ENCODE results near the gene GPLD1.

Gene GPLD1

GRCh38 chr6:24500683-24501082 lies 11.3 kb upstream of the GPLD1 start:
- DNase-seq: no peak

DNA sequence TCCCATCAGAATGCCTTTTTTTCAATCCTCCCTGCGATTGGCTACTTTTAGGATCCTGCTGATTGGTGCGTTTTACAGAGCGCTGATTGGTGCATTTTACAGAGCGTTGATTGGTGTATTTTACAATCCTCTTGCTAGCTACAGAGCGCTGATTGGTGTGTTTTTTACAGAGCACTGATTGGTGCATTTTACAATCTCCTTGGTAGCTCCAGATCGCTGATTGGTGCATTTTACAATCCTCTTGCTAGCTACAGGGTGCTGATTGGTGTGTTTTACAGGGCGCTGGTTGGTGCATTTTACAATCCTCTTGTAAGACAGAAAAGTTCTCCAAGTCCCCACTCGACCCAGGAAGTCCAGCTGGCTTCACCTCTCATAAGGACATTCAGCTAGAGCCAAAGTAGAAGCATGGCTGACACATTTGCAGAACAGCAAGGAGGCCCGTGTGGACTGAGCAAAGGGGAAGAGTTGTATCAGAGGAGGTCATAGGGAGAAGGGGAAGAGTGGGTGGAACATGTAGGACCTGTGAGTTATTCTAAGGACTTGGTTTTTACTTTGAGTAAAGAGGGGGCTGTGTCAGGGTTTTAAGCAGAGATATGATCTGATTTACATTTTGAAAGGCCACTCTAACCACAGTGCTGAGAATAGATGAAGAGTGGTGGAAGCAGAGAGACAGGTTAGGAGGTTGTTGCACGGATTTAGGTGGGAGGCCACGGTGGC lies 8.0 kb upstream of the GPLD1 start:
- DNase-seq: no peak

GRCh38 chr6:24494821-24495795 lies 5.7 kb upstream of the GPLD1 start, which contains the start of gene ALDH5A1:
Gene ALDH5A1, plus strand, starts transcription at chr6:24494969. Its CDS starts 28 bp downstream, at chr6:24494997.
- peak; percentile 59 for DNase-seq

DNA sequence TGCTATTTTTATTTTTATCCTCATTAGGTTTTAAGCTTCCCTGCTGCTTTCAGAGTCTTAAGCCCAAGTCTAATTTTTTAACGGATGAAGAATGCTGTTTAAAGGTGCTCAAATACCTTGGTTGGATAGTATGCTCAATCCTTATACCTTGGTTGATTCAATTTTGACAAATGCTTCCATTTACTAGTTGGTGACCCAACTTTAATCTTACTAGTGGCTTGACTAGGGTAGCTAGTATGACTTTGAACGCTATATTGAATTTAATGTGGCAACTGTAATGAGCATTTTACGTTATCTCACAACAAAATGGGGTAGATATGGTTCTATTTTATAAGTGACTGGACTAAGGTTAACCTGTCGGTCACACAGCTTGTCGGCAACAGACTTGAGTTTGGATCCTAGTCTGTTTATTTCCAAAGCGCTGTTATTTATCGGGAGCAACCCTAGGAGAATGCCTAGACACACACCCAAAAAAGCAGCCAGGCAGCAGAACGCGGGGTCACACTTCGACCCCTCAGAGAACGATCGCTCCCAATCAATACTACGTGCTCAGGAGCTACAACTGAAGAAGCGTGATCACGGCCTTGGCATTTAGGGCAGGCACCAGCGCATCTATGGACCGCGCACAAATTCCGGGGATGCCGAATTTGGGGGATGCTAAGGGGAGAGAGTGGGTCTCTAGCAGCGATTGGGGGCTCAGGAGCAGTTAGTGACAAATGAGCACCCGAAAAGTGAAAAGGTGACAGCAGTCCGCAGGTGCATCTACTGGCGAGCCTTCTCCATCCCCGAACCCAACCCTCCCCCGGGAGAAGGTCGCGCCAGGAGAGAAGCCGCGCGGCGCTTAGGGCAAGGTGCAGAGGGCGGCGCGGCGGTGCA lies 4.8 kb upstream of the GPLD1 start:
- no peak for DNase-seq

GRCh38 chr6:24492475-24492874 lies 3.1 kb upstream of the GPLD1 start:
- DNase-seq: no peak

DNA sequence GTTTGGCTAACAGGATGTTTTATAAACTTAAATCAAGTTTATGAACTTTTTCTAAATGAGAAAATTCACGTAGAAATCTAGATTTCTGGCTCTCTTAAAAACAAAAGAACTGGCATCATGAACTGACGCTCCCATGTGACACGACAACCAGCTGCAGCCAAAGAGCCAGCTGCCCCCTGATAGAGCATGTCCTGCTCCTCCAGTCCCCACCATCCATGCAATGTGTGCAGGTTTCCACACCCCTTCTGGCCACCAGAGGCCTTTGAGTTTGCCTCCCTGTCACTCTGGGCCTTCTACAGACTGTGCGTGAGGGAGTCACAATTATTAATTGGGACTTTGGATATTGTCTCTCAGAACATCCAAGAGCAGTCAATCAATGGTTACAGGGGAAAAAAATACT lies 1.6 kb upstream of the GPLD1 start:
- no peak for DNase-seq

GRCh38 chr6:24489881-24490280 lies 503 bp upstream of the GPLD1 start:
- DNase-seq: peak; percentile 15

GRCh38 chr6:24486065-24486464 lies 3.3 kb downstream of the GPLD1 start:
- DNase-seq: no peak

DNA sequence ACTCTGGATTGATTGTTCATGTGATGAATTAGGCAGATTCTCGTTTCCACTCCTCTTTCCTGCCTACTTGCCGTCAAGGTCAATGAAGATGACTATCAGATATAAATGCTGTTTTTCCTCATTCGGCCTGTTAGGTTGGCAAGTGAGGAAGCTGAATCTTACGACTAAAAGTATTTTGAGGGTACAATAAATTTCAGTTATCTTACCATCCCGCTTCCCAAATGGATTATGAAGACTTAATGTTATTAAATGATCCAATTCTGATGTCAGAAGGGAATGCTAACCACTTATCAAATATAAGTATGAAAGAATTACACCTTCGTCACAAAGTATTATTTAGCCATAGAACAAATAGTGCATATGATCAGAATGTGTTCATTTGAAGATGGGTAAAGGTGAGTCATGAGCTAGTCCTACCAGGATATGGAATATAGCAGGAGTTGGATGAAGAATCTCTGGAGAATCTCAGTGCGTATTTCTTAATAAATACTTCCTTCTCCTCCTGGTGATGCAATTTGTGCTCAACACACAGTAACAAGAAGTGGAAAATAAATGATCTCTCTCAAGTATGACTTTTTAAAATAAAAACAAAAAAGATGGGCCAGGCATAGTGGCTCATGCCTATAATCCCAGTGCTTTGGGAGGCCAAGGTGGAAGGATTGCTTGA lies 4.6 kb downstream of the GPLD1 start:
- DNase-seq: no peak

- no peak for DNase-seq
Measured at GRCh38 chr6:24481449-24481848, 7.9 kb downstream of the GPLD1 start.

GRCh38 chr6:24480705-24481104 lies 8.7 kb downstream of the GPLD1 start:
- no peak for DNase-seq

DNA sequence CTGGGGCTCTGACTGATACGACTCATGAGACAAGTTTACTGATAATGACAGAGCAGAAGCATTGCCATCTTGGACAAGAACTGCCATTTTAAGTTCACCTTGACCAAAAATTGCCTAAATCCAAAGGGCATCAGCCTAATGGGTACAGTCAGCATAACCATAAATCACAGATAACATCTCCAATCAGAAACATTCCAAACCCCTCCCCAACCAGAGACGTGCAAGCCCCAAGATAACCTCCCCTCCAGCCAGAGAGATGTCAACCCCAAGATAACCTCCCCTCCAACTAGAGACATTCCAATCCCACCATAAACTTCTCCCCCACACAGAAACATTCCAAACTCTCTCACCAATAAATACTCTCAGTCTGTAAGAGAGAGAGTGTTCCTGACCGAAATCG lies 10.5 kb downstream of the GPLD1 start:
- DNase-seq: no peak

- no peak for DNase-seq
Measured at GRCh38 chr6:24477070-24477469, 12.3 kb downstream of the GPLD1 start.

- no peak for DNase-seq
Measured at GRCh38 chr6:24476631-24477030, 12.7 kb downstream of the GPLD1 start.

DNA sequence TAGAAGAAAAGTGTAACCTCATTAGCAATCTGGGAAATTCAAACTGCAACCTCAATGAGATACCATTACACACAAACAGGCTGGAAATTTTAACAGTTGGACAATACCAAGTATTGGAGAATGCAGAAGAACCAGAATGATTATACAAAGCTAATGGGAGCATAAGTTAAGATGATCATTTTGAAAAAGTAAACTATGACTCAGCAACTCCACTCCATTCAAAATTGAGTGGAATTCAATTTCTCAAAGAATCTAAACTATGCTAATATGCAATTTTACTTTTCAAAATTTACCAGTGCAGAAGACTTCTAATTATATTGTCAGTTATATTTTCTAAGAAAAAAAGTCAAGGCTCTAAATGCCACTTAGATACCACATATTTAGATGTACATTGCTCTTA lies 17.2 kb downstream of the GPLD1 start:
- DNase-seq: no peak

GRCh38 chr6:24469811-24470210 lies 19.6 kb downstream of the GPLD1 start:
- no peak for DNase-seq

DNA sequence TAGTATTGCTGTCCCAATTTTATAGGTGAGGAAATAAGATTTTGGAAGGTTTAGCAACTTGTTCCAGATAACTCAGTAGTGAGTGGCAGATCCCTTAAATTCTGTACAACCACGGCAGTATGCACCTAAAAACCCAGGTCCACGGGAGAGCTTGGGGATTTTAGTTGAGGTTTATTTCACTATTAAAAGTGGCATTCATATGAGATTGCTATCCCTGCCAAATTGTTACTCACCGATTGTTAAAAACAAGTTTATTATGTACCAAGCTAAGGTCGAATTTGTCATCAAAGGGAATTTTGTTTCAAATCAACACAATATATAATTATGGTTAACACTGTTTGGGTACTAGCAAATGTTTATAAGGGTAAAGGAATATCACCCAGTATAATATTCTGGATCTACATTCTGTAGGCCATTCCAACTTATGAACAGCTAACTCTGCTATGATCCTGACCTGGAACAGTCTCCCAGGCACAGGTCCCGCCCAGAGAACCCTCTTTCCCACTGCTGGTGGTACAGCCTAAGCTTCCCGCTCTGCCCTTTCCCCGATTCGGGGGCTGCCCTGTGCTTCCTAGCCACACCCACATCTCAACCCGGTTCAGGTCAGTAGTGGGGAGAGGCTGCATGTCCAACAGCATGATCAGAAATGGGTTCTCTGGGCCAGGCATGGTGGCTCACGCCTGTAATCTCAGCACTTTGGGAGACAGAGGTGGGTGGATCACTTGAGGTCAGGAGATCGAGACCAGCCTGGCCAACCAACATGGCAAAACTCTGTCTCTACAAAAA lies 24.9 kb downstream of the GPLD1 start:
- DNase-seq: no peak

DNA sequence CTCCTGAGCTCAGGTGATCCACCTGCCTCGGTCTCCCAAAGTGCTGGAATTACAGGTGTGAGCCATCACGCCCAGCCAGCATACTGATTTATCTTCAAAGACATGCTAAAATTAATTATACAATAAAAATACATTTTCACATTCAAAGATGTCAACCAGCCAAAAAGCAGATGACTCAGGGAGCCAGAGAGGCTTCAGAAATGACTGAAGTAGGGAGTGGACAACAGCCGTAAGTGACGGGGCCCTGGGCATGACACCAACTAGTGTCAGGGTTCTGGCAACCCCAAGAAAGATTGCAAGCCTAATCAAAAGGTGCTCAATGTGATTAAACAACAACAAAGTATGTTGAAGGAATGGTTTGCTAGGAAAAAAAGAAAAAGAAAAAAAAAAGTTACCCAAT lies 28.4 kb downstream of the GPLD1 start:
- DNase-seq: no peak

GRCh38 chr6:24458941-24459340 lies 30.4 kb downstream of the GPLD1 start:
- no peak for DNase-seq

- no peak for DNase-seq
Measured at GRCh38 chr6:24458134-24458533, 31.2 kb downstream of the GPLD1 start.

GRCh38 chr6:24455061-24455460 lies 34.3 kb downstream of the GPLD1 start:
- DNase-seq: no peak

- DNase-seq: no peak
Measured at GRCh38 chr6:24454452-24454851, 34.9 kb downstream of the GPLD1 start.
